22Rv1 (cell line): ENCODE data around the gene SRPK1.
"Not testable (repeated sequence)": the region's sequence is repeated elsewhere in the genome, so short reads cannot be mapped to it uniquely, and the experiment has no call there.

Experiments
- ZFX ChIP-seq: fragments of 450-650 bp; IDR thresholded peaks from 2 replicates; pipeline ENCODE4 v1.6.1; 2017; ENCODE audit warnings: antibody characterized with exemption, borderline replicate concordance
- TF ChIP-seq, protein P1 (sequence below): fragments of 450-650 bp; IDR thresholded peaks from 2 replicates; pipeline ENCODE4 v1.5.1; 2017; ENCODE audit warnings: mild to moderate bottlenecking

DNA sequence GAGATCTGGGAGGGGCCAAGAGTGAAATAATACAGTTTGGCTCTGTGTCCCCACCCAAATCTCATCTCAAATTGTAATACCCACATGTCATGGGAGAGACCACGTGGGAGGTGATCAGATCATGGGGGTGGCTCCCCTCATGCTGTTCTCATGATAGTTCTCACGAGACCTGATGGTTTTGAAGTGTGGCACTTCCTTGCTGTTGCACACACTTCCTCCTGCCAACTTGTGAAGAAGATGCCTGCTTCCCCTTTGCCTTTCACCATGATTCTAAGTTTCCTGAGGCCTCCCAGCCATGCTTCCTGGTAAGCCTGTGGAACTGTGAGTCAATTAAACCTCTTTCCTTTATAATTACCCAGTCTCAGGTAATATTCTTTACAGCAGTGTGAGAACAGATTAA is 11.3 kb downstream of the SRPK1 start:
- TF ChIP-seq, protein P1, sequence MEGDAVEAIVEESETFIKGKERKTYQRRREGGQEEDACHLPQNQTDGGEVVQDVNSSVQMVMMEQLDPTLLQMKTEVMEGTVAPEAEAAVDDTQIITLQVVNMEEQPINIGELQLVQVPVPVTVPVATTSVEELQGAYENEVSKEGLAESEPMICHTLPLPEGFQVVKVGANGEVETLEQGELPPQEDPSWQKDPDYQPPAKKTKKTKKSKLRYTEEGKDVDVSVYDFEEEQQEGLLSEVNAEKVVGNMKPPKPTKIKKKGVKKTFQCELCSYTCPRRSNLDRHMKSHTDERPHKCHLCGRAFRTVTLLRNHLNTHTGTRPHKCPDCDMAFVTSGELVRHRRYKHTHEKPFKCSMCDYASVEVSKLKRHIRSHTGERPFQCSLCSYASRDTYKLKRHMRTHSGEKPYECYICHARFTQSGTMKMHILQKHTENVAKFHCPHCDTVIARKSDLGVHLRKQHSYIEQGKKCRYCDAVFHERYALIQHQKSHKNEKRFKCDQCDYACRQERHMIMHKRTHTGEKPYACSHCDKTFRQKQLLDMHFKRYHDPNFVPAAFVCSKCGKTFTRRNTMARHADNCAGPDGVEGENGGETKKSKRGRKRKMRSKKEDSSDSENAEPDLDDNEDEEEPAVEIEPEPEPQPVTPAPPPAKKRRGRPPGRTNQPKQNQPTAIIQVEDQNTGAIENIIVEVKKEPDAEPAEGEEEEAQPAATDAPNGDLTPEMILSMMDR, result not testable (repeated sequence)
- TF ChIP-seq ZFX, result not testable (repeated sequence)
